GM06990 (cell line): ENCODE measurements around the gene KLHL35.

Source experiments
- DNase-seq: peaks from one replicate; pipeline ENCODE4 v3.0.0-alpha.2; 2011; ENCODE audit not compliant: insufficient read length; ENCODE audit errors: extremely low read depth
- H3K27me3 ChIP-seq: replicated peaks from 2 replicates; pipeline ENCODE4 v1.6.0; 2011; ENCODE audit warnings: low read length; ENCODE audit not compliant: control insufficient read depth, insufficient read depth
- H3K36me3 ChIP-seq: 2 replicates; pipeline ENCODE4 v1.5.1; 2011; ENCODE audit warnings: low read length; ENCODE audit not compliant: control insufficient read depth, insufficient read depth
- H3K4me3 ChIP-seq: replicated peaks from 2 replicates; pipeline ENCODE4 v1.5.1; 2011; ENCODE audit warnings: low read depth, mild to moderate bottlenecking, control low read depth, low read length
- TF ChIP-seq, protein P1 (sequence below): IDR thresholded peaks from 2 replicates; pipeline ENCODE4 v1.5.1; 2011; ENCODE audit warnings: low read length, control low read depth, mild to moderate bottlenecking, inconsistent platforms; ENCODE audit not compliant: insufficient read depth, poor library complexity, severe bottlenecking

The KLHL35 gene, protein sequence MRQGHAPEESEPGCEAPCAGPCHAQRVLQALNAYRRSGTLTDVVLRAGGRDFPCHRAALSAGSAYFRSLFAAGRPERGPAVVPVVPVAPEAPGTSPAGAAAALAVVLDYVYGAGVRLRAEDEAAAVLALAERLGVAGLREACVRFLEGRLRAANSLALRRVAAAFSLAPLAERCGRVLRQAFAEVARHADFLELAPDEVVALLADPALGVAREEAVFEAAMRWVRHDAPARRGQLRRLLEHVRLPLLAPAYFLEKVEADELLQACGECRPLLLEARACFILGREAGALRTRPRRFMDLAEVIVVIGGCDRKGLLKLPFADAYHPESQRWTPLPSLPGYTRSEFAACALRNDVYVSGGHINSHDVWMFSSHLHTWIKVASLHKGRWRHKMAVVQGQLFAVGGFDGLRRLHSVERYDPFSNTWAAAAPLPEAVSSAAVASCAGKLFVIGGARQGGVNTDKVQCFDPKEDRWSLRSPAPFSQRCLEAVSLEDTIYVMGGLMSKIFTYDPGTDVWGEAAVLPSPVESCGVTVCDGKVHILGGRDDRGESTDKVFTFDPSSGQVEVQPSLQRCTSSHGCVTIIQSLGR

DNA sequence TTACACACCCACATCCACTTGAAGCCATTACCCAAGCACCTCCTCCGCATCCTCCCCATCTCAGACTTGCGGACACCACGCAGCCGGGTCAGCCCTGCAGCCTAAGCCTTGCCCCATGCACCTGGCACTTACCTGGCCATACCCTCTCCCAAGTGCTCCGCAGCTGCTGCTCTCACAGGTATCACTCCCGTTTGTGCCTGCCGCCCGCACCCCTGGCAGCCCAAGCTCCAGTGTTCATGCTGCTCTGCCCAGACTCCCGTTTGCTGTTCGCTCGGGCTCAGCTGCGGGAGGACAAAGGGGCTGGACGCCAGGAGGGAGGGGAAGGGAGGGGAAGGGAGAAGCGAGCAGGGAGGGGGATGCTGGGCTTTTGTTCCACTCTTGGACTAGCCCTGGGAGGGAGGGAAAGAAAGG, at the start of gene KLHL35:
KLHL35 (minus strand) TSS at position 293 of the 411 bp plus-strand sequence. CDS start 2,574 bp downstream, outside the sequence.
- TF ChIP-seq, protein P1, sequence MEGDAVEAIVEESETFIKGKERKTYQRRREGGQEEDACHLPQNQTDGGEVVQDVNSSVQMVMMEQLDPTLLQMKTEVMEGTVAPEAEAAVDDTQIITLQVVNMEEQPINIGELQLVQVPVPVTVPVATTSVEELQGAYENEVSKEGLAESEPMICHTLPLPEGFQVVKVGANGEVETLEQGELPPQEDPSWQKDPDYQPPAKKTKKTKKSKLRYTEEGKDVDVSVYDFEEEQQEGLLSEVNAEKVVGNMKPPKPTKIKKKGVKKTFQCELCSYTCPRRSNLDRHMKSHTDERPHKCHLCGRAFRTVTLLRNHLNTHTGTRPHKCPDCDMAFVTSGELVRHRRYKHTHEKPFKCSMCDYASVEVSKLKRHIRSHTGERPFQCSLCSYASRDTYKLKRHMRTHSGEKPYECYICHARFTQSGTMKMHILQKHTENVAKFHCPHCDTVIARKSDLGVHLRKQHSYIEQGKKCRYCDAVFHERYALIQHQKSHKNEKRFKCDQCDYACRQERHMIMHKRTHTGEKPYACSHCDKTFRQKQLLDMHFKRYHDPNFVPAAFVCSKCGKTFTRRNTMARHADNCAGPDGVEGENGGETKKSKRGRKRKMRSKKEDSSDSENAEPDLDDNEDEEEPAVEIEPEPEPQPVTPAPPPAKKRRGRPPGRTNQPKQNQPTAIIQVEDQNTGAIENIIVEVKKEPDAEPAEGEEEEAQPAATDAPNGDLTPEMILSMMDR = no peak
- peaks cover 2% of the 10 kb centered on the region for H3K27me3 ChIP-seq
- H3K4me3 ChIP-seq = no peak within 1 kb of the TSS
- DNase-seq = no peak
- H3K36me3 ChIP-seq = no peaks in the 10 kb centered on the region

DNA sequence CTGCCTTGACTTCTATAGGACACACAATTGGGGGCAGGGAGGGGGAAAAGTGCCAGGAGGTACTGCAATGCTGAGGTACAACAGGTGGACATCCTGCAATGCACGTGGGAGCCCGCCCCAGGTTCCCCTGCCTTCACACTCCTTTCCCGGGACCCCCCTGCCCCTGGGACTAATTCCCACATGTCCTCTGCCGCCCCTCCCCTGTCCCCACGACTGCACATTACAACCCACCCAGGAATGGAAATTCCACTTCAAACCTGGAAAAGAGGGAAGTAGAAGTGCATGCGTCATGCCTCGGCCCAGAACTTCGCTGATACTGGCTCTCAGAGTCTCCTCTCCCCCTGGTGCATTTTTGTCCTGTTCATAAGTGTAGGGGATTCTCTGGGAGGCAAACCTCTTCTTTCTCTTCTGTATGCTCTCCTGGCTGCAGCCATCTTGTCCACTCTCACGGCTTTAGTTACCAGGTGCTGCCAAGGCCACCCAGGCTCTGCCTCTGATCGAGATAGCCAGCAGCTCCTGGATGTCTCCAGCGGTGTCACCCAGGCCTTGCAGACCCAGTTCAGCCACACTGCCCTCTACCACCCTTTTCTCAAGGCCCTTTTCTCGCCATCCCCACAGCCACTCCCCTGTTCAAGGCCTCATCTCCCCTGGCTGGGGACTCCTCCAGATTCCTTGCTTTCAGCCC, 49.1 kb upstream of the KLHL35 start:
- Histone ChIP-seq H3K27me3 (no peaks in the 10 kb centered on the region), H3K36me3 (no peaks in the 10 kb centered on the region; the same call in 1 of the 2 replicates), H3K4me3 (no peak overlapping the region)
- TF ChIP-seq, protein P1 = no peak
- no peak for DNase-seq

DNA sequence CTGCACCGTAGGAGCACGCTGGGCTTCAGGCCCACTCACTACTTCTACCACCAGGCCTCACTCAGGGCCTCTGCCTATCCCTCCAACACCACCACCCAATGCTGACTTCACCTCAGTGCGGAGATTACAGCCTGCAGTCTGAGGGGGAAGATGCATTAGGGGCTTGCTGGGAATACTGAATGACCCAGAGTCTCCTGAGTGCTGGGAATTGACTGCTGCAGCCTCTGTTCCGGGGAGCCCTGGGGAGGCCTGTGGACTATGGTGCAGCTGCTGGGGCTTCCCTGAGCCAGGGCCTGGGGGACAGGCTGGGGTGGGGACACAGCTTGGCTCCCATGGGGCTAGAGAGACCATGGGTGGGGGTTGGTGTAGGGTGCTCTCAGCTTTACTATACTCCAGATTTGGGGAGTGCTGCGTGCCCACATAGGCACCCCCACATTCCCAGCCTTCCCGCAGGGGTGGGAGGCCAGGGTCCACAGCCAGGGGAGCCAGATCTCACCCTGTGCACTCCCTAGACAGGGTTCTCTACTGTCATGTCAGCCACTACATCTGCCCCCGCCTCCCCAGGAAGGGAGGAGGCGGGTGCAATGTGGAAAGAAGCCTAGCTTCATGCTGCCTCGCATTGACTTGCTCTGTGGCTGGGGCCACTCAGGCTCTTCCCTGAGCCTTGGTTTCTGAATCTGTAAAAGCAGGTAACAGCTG, 48.4 kb upstream of the KLHL35 start:
- DNase-seq = no peak
- no peaks in the 10 kb centered on the region; the same call in 1 of the 2 replicates for H3K36me3 ChIP-seq
- H3K27me3 ChIP-seq = no peaks in the 10 kb centered on the region
- H3K4me3 ChIP-seq = no peak overlapping the region
- TF ChIP-seq, protein P1 = no peak

DNA sequence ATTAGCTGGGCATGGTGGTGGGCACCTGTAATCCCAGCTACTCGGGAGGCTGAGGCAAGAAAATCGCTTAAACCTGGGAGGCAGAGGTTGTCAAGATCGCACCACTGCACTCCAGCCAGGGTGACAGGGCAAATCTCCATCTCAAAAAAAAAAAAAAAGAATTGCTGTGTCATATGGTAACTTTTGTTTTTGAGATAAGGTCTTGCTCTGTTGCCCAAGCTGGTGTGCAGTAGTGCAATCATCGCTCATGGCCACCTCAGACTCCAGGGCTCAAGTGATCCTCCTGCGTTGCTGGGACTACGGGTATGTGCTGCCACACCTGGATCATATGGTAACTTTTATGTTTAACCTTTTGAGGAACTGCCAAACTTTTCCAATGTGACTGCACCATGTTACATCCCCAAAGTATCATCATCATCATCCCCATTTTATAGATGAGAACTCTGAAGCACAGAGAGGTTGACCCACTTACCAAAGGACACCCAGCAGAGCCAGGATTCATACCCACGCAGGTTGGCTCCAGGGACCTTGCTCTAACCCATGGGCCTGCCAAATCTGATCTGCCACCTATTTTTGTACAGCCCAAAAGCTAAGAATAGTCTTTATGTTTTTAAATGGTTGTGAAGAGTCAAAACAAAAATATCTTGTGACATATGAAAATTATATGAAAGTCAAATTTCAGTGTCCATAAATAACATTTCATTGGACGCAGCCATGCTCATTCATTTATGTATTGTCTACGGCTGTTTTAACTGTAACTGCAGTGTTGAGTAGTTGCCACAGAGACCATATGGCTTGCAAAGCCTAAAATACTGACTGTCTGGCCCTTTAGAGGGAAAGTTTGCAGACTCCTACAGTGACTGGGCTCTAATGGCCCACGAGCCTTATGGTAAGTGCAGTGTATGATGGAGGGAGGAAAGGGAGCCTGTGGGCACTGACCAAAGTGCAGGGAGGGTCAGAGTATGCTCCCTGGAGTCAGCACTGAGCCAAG, 47.5 kb upstream of the KLHL35 start:
- Histone ChIP-seq H3K36me3 (no peaks in the 10 kb centered on the region; the same call in 1 of the 2 replicates), H3K27me3 (no peaks in the 10 kb centered on the region), H3K4me3 (no peak overlapping the region)
- DNase-seq = peak; percentile 26
- TF ChIP-seq, protein P1 = no peak
